ENCODE measurements around the gene RPL35. TPM values are rescaled to one million over a fixed set of nuclear protein-coding genes. Genes with fewer than 3 reads are reported as not detected.

The RPL35 gene
- 1,000 to 10,000 TPM; 2,721 to 5,210 (median 3,159) TPM for total RNA-seq

- DNase-seq (ENCODE audit: low spot score in 2 of 2): peak; percentile 92 to 99
- intact Hi-C loops (cut with DNase I; ENCODE audit: low total_unique reads): no loop called here
- TF ChIP-seq POLR2A (IDR thresholded peaks at IDR 0.05) (peak in 1 of 2 donors; percentile 68), CTCF (IDR thresholded peaks at IDR 0.05) (no peak)
- 0% methylated on average over 58 to 69 of the region's 92 CpGs for WGBS, 2 donors
- peak within 1 kb of the TSS; percentile 54 for H3K4me3 ChIP-seq (ENCODE audit: low read depth, poor library complexity, severe bottlenecking)
Measured at GRCh38 chr9:124861342-124862229, at the start of gene RPL35, which contains the start of gene ARPC5L. RPL35 (minus strand) TSS chr9:124861957; CDS start chr9:124861912, 45 bp downstream. ARPC5L (plus strand) TSS chr9:124862130; CDS start chr9:124869291, 7,161 bp downstream.

- DNase-seq (ENCODE audit: low spot score in 2 of 2): peak in 1 of 2 donors; percentile 1
- intact Hi-C loops (cut with DNase I; ENCODE audit: low total_unique reads): no loop called here
- H3K4me3 ChIP-seq (ENCODE audit: low read depth, poor library complexity, severe bottlenecking): no peak overlapping the region
- WGBS, 2 donors: 81 to 89% methylated on average over 2 of the region's 2 CpGs
- TF ChIP-seq CTCF (IDR thresholded peaks at IDR 0.05): no peak
- TF ChIP-seq POLR2A (IDR thresholded peaks at IDR 0.05): no peak
Measured at GRCh38 chr9:124908098-124908497, 46.3 kb upstream of the RPL35 start.

GRCh38 chr9:124906966-124907365 lies 45.2 kb upstream of the RPL35 start:
- intact Hi-C loops (cut with DNase I; ENCODE audit: low total_unique reads): no loop called here
- no peak for DNase-seq (ENCODE audit: low spot score in 2 of 2)
- WGBS, 2 donors: 78 to 91% methylated on average over 1 of the region's 1 CpG

GRCh38 chr9:124899845-124900244 lies 38.1 kb upstream of the RPL35 start:
- 62 to 77% methylated on average over 9 of the region's 9 CpGs for WGBS, 2 donors
- TF ChIP-seq POLR2A (IDR thresholded peaks at IDR 0.05) (no peak), CTCF (IDR thresholded peaks at IDR 0.05) (no peak)
- DNase-seq (ENCODE audit: low spot score in 2 of 2): no peak

More at GRCh38 chr9:124906966-124907365, 45.2 kb upstream of the RPL35 start:
- TF ChIP-seq CTCF (IDR thresholded peaks at IDR 0.05): no peak
- TF ChIP-seq POLR2A (IDR thresholded peaks at IDR 0.05): no peak
- no peak overlapping the region for H3K4me3 ChIP-seq (ENCODE audit: low read depth, poor library complexity, severe bottlenecking)

GRCh38 chr9:124897570-124898460 lies 36.1 kb upstream of the RPL35 start:
- DNase-seq (ENCODE audit: low spot score in 2 of 2): no peak
- intact Hi-C loops (cut with DNase I; ENCODE audit: low total_unique reads): no loop called here
- 90 to 95% methylated on average over 6 of the region's 6 CpGs for WGBS, 2 donors

More at GRCh38 chr9:124899845-124900244, 38.1 kb upstream of the RPL35 start:
- intact Hi-C loops (cut with DNase I; ENCODE audit: low total_unique reads): no loop called here
- no peak overlapping the region for H3K4me3 ChIP-seq (ENCODE audit: low read depth, poor library complexity, severe bottlenecking)

More at GRCh38 chr9:124897570-124898460, 36.1 kb upstream of the RPL35 start:
- no peak overlapping the region for H3K4me3 ChIP-seq (ENCODE audit: low read depth, poor library complexity, severe bottlenecking)
- TF ChIP-seq CTCF (IDR thresholded peaks at IDR 0.05): no peak
- no peak for TF ChIP-seq POLR2A (IDR thresholded peaks at IDR 0.05)

All from lower leg skin (tissue), 4 donors.